GM19240 (cell line): ENCODE results near the gene SOX9.
"Not testable (repeated sequence)": the region's sequence is repeated elsewhere in the genome, so short reads cannot be mapped to it uniquely, and the experiment has no call there.

ENCODE experiments used
- DNase-seq: peaks from one replicate; pipeline ENCODE4 v3.0.0; 2011; ENCODE audit warnings: low spot score; ENCODE audit not compliant: insufficient read length

SOX9 gene

GRCh38 chr17:72125742-72126141 is 4.9 kb downstream of the SOX9 start:
- no peak for DNase-seq

- no peak for DNase-seq
Observed at GRCh38 chr17:72126575-72127486, 6.0 kb downstream of the SOX9 start.

GRCh38 chr17:72128039-72128438 is 7.2 kb downstream of the SOX9 start:
- DNase-seq, result no peak

- no peak for DNase-seq
Observed at GRCh38 chr17:72134608-72135394, 14.0 kb downstream of the SOX9 start.

- no peak for DNase-seq
Observed at GRCh38 chr17:72135546-72136325, 14.9 kb downstream of the SOX9 start.

- no peak for DNase-seq
Observed at GRCh38 chr17:72136692-72137091, 15.9 kb downstream of the SOX9 start.

GRCh38 chr17:72137161-72137560 is 16.3 kb downstream of the SOX9 start:
- DNase-seq, result no peak

GRCh38 chr17:72139212-72139611 is 18.4 kb downstream of the SOX9 start:
- no peak for DNase-seq

GRCh38 chr17:72141336-72141735 is 20.5 kb downstream of the SOX9 start:
- no peak for DNase-seq

- DNase-seq, result not testable (repeated sequence)
Observed at GRCh38 chr17:72142097-72142496, 21.3 kb downstream of the SOX9 start.

GRCh38 chr17:72142614-72143013 is 21.8 kb downstream of the SOX9 start:
- no peak for DNase-seq

GRCh38 chr17:72143245-72143644 is 22.4 kb downstream of the SOX9 start:
- DNase-seq, result no peak

- no peak for DNase-seq
Observed at GRCh38 chr17:72144101-72144500, 23.3 kb downstream of the SOX9 start.

- DNase-seq, result no peak
Observed at GRCh38 chr17:72145562-72145961, 24.7 kb downstream of the SOX9 start.

GRCh38 chr17:72145962-72146361 is 25.1 kb downstream of the SOX9 start:
- DNase-seq, result no peak

GRCh38 chr17:72146371-72146770 is 25.6 kb downstream of the SOX9 start:
- no peak for DNase-seq

- DNase-seq, result no peak
Observed at GRCh38 chr17:72150632-72151460, 30.0 kb downstream of the SOX9 start.

- DNase-seq, result no peak
Observed at GRCh38 chr17:72151565-72152386, 31.0 kb downstream of the SOX9 start.

GRCh38 chr17:72152387-72152929 is 31.6 kb downstream of the SOX9 start:
- no peak for DNase-seq
